HPDE6-E6E7 (cell line): Measurements from ENCODE around the gene GNAQ.

ENCODE experiments used
- DNase-seq: peaks from one replicate; pipeline ENCODE4 v3.0.0; 2011; ENCODE audit warnings: missing footprints; ENCODE audit errors: extremely low spot score

Gene GNAQ

GRCh38 chr9:77944556-77945243 is 86.9 kb downstream of the GNAQ start:
- DNase-seq = no peak

GRCh38 chr9:77943057-77943456 is 88.6 kb downstream of the GNAQ start:
- no peak for DNase-seq

- no peak for DNase-seq
Observed at GRCh38 chr9:77939149-77939668, 92.4 kb downstream of the GNAQ start.

GRCh38 chr9:77938163-77938562 is 93.4 kb downstream of the GNAQ start:
- DNase-seq = no peak

GRCh38 chr9:77935974-77936373 is 95.6 kb downstream of the GNAQ start:
- DNase-seq = no peak

- no peak for DNase-seq
Observed at GRCh38 chr9:77935211-77935610, 96.4 kb downstream of the GNAQ start.

GRCh38 chr9:77933976-77934375 is 97.6 kb downstream of the GNAQ start:
- DNase-seq = no peak

GRCh38 chr9:77933019-77933418 is 98.6 kb downstream of the GNAQ start:
- DNase-seq = peak; percentile 36

GRCh38 chr9:77929942-77930341 is 101.7 kb downstream of the GNAQ start:
- DNase-seq = no peak

GRCh38 chr9:77927265-77927664 is 104.3 kb downstream of the GNAQ start:
- DNase-seq = no peak

- peak; percentile 17 for DNase-seq
Observed at GRCh38 chr9:77926371-77926878, 105.2 kb downstream of the GNAQ start.

- DNase-seq = no peak
Observed at GRCh38 chr9:77922591-77922990, 109.0 kb downstream of the GNAQ start.

- DNase-seq = no peak
Observed at GRCh38 chr9:77917800-77918199, 113.8 kb downstream of the GNAQ start.

GRCh38 chr9:77916820-77917219 is 114.8 kb downstream of the GNAQ start:
- no peak for DNase-seq

GRCh38 chr9:77916410-77916819 is 115.2 kb downstream of the GNAQ start:
- no peak for DNase-seq

GRCh38 chr9:77915744-77916143 is 115.9 kb downstream of the GNAQ start:
- DNase-seq = no peak

GRCh38 chr9:77912895-77913693 is 118.5 kb downstream of the GNAQ start:
- no peak for DNase-seq

- no peak for DNase-seq
Observed at GRCh38 chr9:77911928-77912327, 119.7 kb downstream of the GNAQ start.

GRCh38 chr9:77910194-77910621 is 121.4 kb downstream of the GNAQ start:
- DNase-seq = no peak

GRCh38 chr9:77909306-77909705 is 122.3 kb downstream of the GNAQ start:
- no peak for DNase-seq

GRCh38 chr9:77908293-77908692 is 123.3 kb downstream of the GNAQ start:
- DNase-seq = no peak

GRCh38 chr9:77907585-77907984 is 124.0 kb downstream of the GNAQ start:
- peak; percentile 14 for DNase-seq

GRCh38 chr9:77906991-77907390 is 124.6 kb downstream of the GNAQ start:
- DNase-seq = no peak
